ENCODE results near the gene PODNL1. TPM values are rescaled to one million over a fixed set of nuclear protein-coding genes. Genes with fewer than 3 reads are reported as not detected.

The PODNL1 gene
- polyA plus RNA-seq, 1 experiment = 2.8 TPM

- ChIA-PET CTCF (interaction anchor here (0.6 to 2.0 kb wide), 4 partner anchors 193 to 466 kb away, joined by 3 to 9 read pairs (median 4); partner anchors contain the start of gene ASF1B), POLR2A (interaction anchor here (0.5 kb wide), 1 partner anchor 26 kb away, joined by 4 read pairs; no protein-coding TSS in a partner anchor)
- Histone ChIP-seq H3K27me3 (ENCODE audit: control insufficient read depth, insufficient read depth, low read length) (peaks cover 2% of the 10 kb centered on the region), H3K4me3 (ENCODE audit: low read depth, low read length) (no peak overlapping the region), H3K9me3 (ENCODE audit: control insufficient read depth, insufficient read depth, low read length) (no peaks in the 10 kb centered on the region; the same call in 1 of the 2 replicates), H3K27ac (ENCODE audit: low read depth, low read length) (no peak overlapping the region)
- DNase-seq (ENCODE audit: low read depth, low spot score) = no peak
- TF ChIP-seq, protein P1, sequence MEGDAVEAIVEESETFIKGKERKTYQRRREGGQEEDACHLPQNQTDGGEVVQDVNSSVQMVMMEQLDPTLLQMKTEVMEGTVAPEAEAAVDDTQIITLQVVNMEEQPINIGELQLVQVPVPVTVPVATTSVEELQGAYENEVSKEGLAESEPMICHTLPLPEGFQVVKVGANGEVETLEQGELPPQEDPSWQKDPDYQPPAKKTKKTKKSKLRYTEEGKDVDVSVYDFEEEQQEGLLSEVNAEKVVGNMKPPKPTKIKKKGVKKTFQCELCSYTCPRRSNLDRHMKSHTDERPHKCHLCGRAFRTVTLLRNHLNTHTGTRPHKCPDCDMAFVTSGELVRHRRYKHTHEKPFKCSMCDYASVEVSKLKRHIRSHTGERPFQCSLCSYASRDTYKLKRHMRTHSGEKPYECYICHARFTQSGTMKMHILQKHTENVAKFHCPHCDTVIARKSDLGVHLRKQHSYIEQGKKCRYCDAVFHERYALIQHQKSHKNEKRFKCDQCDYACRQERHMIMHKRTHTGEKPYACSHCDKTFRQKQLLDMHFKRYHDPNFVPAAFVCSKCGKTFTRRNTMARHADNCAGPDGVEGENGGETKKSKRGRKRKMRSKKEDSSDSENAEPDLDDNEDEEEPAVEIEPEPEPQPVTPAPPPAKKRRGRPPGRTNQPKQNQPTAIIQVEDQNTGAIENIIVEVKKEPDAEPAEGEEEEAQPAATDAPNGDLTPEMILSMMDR (IDR thresholded peaks at IDR 0.05; ENCODE audit: low read depth, low read length) = no peak
These were observed 55.8 kb downstream of the PODNL1 start for GRCh38 chr19:13882419-13882795.

- no peak for DNase-seq (ENCODE audit: low read depth, low spot score)
- POLR2A ChIA-PET = interaction anchor here (0.5 kb wide), 1 partner anchor 27 kb away, joined by 4 read pairs; no protein-coding TSS in a partner anchor
- CTCF ChIA-PET = interaction anchor here (0.6 to 2.0 kb wide), 5 partner anchors 194 to 467 kb away, joined by 3 to 9 read pairs (median 4); partner anchors contain the start of gene ASF1B
- peaks cover 2% of the 10 kb centered on the region for H3K27me3 ChIP-seq (ENCODE audit: control insufficient read depth, insufficient read depth, low read length)
- H3K27ac ChIP-seq (ENCODE audit: low read depth, low read length) = peak overlapping the region; percentile 2
- TF ChIP-seq, protein P1 (IDR thresholded peaks at IDR 0.05; ENCODE audit: low read depth, low read length) = no peak
- H3K4me3 ChIP-seq (ENCODE audit: low read depth, low read length) = no peak overlapping the region
- no peaks in the 10 kb centered on the region; the same call in 1 of the 2 replicates for H3K9me3 ChIP-seq (ENCODE audit: control insufficient read depth, insufficient read depth, low read length)
These were observed 56.4 kb downstream of the PODNL1 start for GRCh38 chr19:13881692-13882418.

DNA sequence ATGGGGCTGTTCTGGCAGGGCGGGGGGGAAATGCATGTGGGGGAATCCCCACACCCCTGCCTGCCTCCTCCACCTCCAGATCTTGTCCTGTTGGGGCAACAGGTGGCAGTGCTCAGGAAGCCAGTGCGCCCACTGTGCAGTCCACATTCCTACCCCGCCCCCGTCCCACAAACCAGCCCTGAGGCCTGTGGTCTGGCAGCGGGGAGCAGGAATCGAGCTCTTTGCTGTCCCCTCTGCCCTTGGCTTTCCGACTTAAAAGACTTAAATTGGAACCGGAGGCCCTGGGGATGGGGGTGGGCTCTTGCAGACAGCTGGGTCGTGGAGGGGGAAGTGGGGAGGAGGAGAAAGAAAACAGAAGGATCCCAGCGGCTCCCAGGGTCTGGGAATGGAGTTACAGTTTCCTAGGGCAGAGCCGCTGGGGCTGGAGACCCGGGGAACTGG lies 56.9 kb downstream of the PODNL1 start:
- CTCF ChIA-PET = interaction anchor here (0.6 to 2.4 kb wide), 8 partner anchors 71 to 467 kb away, joined by 3 to 14 read pairs (median 4); partner anchors contain the start of genes ASF1B and DCAF15
- H3K27ac ChIP-seq (ENCODE audit: low read depth, low read length) = peak overlapping the region; percentile 2
- H3K9me3 ChIP-seq (ENCODE audit: control insufficient read depth, insufficient read depth, low read length) = no peaks in the 10 kb centered on the region; the same call in 1 of the 2 replicates
- no peak overlapping the region for H3K4me3 ChIP-seq (ENCODE audit: low read depth, low read length)
- TF ChIP-seq, protein P1 (IDR thresholded peaks at IDR 0.05; ENCODE audit: low read depth, low read length) = no peak
- POLR2A ChIA-PET = interaction anchor here (0.6 kb wide), 1 partner anchor 22 kb away, joined by 4 read pairs; no protein-coding TSS in a partner anchor
- H3K27me3 ChIP-seq (ENCODE audit: control insufficient read depth, insufficient read depth, low read length) = peaks cover 2% of the 10 kb centered on the region
- DNase-seq (ENCODE audit: low read depth, low spot score) = no peak

Other genes starting within 250 kb of the PODNL1 start
- gene MRI1, start 173.9 kb downstream of the PODNL1 start, polyA plus RNA-seq (2011; rRNA removed) = 20.2 and 24.1 TPM in 2 replicates
- 145 and 213 TPM in 2 replicates for gene C19orf53, start 164.0 kb downstream of the PODNL1 start, polyA plus RNA-seq (2011; rRNA removed)
- 2.3 and 3.4 TPM in 2 replicates for gene ZSWIM4, start 143.0 kb downstream of the PODNL1 start, polyA plus RNA-seq (2011; rRNA removed)
- 0.36 and 0.37 TPM in 2 replicates for gene NANOS3, start 61.3 kb downstream of the PODNL1 start, polyA plus RNA-seq (2011; rRNA removed)
- 0.12 and 0.17 TPM in 2 replicates for gene BRME1, start 32.3 kb downstream of the PODNL1 start, polyA plus RNA-seq (2011; rRNA removed)
- gene CC2D1A, start 32.2 kb downstream of the PODNL1 start, polyA plus RNA-seq (2011; rRNA removed) = 5.1 and 6.7 TPM in 2 replicates
- 6.1 and 7.3 TPM in 2 replicates for gene DCAF15, start 14.1 kb upstream of the PODNL1 start, polyA plus RNA-seq (2011; rRNA removed)
- gene RFX1, start 67.9 kb upstream of the PODNL1 start, polyA plus RNA-seq (2011; rRNA removed) = 0.38 and 0.63 TPM in 2 replicates
- gene RLN3, start 89.7 kb upstream of the PODNL1 start, polyA plus RNA-seq (2011; rRNA removed) = not detected in 2 replicates
- gene IL27RA, start 93.3 kb upstream of the PODNL1 start, polyA plus RNA-seq (2011; rRNA removed) = 4.5 and 5.4 TPM in 2 replicates
- 0.43 and 0.51 TPM in 2 replicates for gene PALM3, start 123.7 kb upstream of the PODNL1 start, polyA plus RNA-seq (2011; rRNA removed)
- 0.27 and 0.56 TPM in 2 replicates for gene MISP3, start 134.4 kb upstream of the PODNL1 start, polyA plus RNA-seq (2011; rRNA removed)
- not detected in 2 replicates for gene C19orf67, start 147.4 kb upstream of the PODNL1 start, polyA plus RNA-seq (2011; rRNA removed)
- 5.1 and 6.5 TPM in 2 replicates for gene SAMD1, start 152.3 kb upstream of the PODNL1 start, polyA plus RNA-seq (2011; rRNA removed)
- gene PRKACA, start 179.3 kb upstream of the PODNL1 start, polyA plus RNA-seq (2011; rRNA removed) = 17.9 and 25.1 TPM in 2 replicates
- gene ASF1B, start 198.2 kb upstream of the PODNL1 start, polyA plus RNA-seq (2011; rRNA removed) = 2.8 and 2.9 TPM in 2 replicates

Measured in AG04450 (cell line).